Endometrial microvascular endothelial cells (primary cell): ENCODE measurements around the gene SCUBE1. TPM values are rescaled to one million over a fixed set of nuclear protein-coding genes. Genes with fewer than 3 reads are reported as not detected.

Experiments used
- in situ Hi-C: cut with HindIII; loops from 2 replicates; pipeline ENCODE4 v1.10.0; 2017; ENCODE audit warnings: low sequenced_read_pairs, low pct_unique_long_range_greater_than_20kb; ENCODE audit errors: inconsistent ontology term
- total RNA-seq: library from RNA; depleted of rRNA; stranded (reverse); fragments of >200 nt; gene quantifications from one replicate; pipeline ENCODE4 v1.2.3, GENCODE V29; 2015; ENCODE audit errors: inconsistent ontology term

The SCUBE1 gene
- total RNA-seq, 1 donor from 2014 or later = 0.19 TPM

DNA sequence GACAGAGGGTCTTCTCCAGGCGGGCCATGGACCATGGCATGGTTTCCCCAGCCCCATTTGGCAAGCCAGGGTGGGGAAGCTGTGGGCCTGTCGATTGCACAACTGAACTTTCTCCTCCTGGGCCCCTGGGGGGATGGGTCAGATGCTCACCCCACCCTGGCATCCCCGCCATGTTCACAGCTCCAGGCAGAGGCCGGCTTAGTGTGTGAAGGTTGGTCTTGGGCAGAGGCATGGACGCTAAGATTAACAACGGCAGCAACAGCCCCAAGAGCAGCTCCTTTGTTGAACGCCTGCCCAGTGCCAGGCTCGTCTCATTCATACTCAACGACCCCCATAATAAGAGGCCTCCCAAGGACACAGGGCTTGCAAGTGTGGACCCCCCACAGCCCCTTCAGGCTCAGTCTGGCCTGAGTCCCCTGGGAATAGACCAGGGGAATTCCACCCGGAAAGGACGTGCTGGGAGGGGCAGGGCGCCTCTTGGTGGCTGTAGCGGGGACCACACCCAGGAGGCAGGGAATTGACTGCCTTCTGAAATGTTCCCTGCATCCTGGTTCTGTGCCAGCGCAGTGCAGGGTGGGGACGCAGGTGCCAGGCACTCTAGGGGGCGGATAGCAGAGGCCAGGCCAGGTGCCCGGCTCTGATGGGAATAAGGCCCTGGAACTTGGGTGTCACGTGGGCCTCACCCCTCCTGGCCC lies 183.5 kb downstream of the SCUBE1 start:
- in situ Hi-C loops = no loop called here

DNA sequence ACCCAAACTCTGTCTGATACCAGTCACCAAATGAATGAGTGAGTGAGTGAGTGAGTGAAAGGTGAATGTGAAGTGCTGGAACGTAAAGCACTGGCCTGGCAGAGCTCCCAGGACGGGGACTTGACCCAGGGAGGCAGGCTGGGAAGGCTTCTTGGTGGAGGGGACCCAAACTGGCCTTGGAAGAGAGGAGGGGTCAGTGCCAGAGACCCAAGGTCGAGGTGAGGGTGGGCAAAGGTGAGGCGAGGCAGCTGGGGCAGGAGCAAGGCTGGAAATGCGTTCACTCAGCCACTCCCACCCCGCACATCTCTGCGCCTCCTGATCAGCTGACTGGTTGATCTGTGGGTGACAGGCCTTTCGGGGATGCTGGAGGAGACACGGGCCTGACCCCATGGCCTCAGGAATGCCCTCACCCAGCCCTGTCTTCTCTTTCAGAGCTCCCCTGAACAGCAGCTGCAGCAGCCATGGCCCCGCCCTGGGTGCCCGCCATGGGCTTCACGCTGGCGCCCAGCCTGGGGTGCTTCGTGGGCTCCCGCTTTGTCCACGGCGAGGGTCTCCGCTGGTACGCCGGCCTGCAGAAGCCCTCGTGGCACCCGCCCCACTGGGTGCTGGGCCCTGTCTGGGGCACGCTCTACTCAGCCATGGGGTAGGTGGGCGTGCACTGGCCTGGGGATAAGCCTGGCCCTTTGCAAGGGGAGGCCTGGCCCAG lies 184.2 kb downstream of the SCUBE1 start:
- in situ Hi-C loops = no loop called here

DNA sequence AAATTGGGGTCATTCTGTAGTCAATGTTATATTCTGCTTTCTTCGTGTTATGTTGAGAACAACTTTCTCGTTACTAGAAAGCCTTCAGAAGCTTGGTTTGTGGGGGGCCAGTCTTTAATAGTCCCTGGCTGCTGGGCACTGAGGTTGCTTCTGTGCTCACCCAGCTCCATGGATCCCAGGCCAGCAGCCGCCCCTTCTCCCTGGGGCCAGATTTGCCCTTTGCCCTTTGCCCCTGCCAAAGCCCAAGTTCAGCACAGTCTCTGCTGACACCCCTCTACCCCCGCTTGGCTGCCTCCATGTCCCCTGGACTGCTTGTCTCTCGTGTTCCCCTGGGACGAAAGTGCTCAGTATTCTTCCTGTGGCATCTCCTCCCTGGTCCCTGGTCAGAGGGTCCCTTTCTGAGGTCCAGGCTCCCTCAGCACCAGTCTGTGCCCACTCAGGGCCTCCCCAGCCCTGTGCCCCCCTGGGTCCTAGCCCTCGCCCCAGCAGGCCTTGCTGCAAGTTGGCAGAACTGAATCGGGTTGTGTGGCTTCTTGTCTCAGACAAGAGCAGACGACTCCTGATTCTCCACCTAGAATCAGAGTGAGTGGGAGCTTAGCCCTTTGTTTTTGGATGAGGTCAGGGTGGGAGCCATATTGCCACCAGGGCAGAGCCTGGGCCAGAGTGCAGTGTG lies 185.2 kb downstream of the SCUBE1 start:
- in situ Hi-C loops = no loop called here

DNA sequence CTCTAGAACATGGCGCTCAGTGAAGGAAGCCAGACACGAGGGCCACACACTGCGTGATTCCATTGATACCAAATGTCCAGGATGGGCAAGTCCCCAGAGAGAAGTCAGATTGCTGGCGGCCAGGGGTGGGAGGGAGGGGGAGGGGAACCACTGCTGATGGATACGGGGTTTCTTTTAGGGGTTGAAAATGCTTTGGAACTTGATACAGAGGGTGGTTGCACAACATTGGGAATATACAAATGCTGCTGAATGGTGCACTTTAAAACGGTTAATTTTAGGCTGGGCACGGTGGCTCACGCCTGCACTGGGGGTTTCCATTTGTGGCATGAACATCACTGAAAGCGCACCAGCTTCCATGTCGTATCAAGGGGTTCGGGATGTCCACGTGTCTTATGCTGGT lies 186.8 kb downstream of the SCUBE1 start:
- in situ Hi-C loops = no loop called here

DNA sequence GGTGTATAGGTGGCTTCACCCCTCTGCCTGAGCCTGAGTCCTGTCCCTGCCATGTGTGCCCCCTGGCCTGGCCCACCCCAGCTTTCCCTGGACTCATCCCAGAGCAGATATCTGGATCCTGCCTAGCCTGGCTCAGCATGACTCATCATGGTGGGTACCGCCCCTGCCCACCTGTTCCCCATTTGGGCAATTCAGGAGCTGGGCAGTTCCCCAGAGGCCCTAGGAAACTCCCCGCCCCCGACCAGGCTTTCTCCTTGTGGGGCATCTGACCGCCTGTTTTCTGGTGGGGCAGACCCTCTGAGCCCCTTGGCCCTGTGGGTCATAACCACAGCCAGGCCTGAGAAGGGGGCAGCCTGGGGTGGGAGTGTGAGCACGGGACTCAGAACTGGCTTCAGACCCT lies 187.4 kb downstream of the SCUBE1 start:
- in situ Hi-C loops = no loop called here

DNA sequence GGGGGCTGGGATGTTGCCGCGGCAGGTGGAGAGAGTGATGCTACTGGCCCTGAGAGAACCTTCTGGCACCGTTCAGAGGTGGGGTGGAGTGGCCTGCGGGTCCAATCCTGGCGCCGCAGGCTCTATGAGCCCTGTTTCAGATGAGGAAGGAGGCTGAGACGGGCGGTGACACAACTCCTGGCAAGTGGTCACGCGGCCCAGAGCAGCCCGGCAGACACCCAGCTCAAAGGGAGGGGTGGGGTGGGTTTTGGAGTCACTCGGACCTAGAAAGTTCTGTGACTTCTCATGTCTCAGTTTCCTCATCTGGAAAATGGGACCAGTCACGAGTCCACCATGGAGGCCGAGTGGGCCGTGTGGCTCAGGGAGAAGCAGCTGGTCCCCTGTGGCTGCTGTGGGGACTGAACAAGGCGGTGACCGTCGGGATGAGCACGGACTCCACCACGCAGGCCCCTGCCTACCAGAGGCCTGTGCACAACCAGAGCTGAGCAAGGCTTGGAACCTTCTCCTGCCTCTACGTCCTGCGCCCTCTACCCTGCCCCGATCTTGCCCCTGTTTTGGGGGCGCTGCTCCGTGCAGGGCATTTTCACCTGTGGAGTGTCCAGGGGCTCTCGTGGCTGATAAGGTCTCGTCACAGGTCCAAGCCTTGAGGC lies 188.2 kb downstream of the SCUBE1 start:
- in situ Hi-C loops = no loop called here

DNA sequence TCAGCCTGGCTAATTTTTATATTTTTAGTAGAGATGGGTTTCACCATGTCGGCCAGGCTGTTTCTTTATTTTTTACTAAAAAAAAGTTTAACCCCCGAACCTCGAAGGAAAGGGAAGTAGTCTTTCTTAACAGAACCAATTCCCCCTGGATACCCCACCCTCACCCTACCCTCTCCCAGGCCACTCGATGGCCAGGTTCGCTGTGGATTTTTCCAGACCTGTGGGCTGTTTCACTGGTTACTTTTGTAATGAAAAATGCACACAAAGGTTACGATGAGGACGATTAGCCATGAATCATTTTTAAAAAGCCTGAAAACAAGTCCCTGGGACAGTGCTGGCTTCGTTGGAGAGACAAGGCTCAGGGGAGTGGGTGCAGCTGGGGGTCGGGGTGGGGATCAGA lies 189.3 kb downstream of the SCUBE1 start:
- in situ Hi-C loops = no loop called here

DNA sequence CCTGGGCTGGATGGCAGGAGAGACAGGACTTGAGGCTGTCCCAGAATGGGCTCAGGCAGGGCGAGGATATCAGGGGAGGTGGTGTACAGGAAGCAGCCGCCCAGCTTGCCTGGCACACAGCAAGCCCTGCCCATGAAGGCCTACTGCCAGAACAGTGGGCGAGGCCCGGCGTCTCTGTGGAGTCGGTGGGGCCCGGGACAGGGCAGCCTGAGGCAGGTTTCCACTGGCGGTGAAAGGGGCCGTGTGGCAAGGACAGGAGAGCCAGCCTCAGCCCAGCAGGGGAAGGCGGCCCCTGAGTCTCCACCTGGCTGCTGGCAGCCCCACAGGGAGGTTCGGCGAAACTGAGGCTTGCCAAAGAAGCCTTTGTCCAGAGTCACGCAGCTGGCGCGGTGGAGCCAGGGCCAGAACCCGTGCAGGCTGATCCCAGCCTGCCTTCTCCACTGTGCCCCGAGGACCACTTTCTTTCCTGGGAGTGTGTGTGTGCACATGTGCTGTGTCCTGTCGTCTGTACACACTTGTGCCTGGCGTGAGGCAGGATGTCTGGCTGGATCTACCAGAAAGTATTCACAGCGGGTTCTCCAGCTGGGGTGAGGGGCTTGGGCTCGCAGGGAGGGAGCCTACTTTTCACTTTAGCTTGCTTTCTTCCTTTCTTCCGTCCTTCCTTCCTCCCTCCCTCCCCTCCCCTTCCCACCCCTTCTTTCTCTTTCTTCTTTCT lies 190.7 kb downstream of the SCUBE1 start:
- in situ Hi-C loops = no loop called here

DNA sequence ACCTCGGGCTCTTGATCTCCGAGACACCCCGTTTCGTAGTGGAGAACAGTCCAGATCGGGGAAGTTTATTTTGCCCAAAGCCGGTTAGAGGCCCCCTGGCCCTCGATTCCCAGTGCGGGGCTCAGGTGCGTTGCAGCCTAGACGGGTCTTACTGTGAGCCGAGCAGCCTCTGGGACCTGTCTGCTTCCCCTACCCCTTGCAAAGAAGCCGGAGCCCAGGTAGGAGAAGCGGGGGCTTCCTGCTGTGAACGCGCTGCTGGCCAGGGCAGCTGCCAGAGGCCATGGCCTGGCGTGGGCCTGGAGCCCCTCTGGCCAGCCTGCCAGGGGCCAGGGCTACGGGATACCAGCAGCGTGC lies 191.2 kb downstream of the SCUBE1 start:
- in situ Hi-C loops = no loop called here

DNA sequence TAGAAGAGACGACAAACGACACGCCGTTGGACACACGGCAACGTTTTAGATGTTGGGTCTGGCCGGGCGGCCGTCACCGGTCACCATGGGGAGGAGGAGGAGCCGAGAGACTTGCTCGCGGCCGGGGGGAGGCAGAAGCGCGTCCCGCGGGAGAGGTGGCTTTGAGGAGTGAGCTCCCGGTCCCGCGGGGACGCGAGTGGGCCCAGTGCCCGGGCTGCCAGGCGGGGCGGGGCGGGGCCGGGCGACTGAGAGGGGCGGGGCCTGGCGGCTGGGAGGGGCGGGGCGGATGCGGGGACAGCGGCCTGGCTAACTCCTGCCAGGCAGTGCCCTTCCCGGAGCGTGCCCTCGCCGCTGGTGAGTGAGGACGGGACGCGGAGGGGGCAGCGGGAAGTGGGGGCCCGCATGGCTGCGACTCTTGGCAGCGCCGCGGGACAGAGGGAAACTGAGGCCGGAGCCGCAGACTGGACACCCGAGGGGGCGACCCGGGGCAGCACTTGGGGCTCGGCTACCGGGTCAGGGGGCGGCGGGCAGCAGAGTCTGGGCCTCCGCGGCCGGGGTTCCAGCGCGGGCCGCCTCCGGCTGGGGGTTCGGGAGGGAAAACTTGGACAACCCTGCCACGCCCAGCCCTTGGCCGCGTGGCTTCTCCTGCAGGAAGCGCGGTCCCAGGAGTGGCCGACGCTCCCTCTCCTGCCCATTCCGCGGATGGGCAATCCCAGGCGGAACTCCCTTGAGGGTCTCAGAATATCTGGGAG lies 191.7 kb downstream of the SCUBE1 start, which contains the start of gene TSPO:
TSS of gene TSPO (plus strand) at position 309 of the 752 bp plus-strand sequence. CDS start 7,680 bp downstream, outside the sequence.
- in situ Hi-C loops = no loop called here

DNA sequence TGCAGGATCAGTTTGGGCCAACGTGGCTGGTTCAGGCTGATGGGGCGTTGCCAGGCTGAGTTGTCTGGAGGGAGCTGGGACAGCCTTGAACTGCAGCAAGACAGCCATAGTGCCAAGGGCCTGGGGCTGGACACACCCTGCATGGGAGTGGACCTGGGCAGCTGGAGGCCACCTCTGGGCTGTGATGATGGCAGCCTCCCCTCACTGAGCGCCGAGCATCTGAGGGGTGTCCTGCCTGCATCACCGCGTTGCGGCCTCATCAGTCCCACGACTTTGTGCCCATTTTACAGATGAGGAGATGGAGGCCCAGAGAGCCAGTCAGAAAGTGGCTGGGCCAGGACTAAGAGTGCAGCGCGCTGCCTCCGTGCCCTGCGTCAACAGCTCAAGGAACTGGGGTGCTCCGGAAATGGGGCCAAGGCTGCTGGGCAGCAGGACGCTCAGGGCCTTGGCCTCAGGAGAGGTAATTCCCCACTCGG lies 192.4 kb downstream of the SCUBE1 start:
- in situ Hi-C loops = no loop called here

DNA sequence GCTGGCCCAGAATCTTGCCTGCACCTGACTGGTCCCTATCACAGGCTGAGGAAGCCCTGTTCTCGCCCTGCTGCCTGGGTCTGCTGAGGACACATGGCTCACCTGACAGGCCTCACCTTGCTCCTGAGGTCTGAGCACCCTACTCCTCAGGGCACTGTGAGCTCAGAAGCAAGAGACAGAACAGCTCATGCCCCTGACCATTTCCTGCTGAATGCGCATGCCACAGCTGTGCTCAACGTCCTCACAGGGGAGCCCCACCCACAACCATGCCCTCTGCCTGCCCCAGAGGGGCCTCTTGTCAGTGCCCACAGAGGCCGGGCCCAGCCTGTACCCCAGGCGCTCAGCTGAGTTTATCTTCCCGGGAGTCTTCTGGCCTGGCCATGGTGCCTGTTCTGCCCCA lies 194.6 kb downstream of the SCUBE1 start:
- in situ Hi-C loops = no loop called here

DNA sequence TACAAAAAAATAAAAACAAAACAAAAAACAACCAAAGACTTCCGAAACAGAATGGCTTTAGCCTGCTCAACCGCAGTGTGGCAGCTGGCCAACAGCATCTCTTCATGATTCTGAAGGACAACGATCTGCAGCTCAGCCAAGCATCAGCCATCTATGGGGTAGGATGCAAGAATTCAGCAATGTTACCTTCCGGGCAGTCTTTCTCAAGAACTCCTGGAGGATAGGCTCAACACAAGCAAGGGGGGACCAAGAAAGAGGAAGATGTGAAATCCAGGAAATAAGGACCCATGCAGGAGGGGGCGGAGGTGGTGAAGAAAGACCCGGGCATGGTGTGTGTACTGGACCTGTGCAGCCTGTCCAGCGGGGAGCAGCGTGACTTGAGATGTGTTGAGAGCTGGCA lies 195.4 kb downstream of the SCUBE1 start:
- in situ Hi-C loops = no loop called here

Other genes starting within 250 kb of the SCUBE1 start
- 0.56 TPM for gene BIK, start 232.6 kb downstream of the SCUBE1 start, total RNA-seq
- 35.1 TPM for gene MCAT, start 200.0 kb downstream of the SCUBE1 start, total RNA-seq
- gene TSPO, start 191.8 kb downstream of the SCUBE1 start, total RNA-seq = 689 TPM
- gene TTLL12, start 156.2 kb downstream of the SCUBE1 start, total RNA-seq = 83.2 TPM
- gene MPPED1, start 68.6 kb upstream of the SCUBE1 start, total RNA-seq = 0.19 TPM